Heart left ventricle (tissue), 16 donors: ENCODE data around the gene ADGRL3. TPM values are rescaled to one million over a fixed set of nuclear protein-coding genes. Genes with fewer than 3 reads are reported as not detected.

Experiments
- ATAC-seq, 4 donors: fragments of 200-7000 bp; cut with Tn5 transposase; one replicate each; pipeline ENCODE4 v1.9.1; 2020 to 2022; ENCODE audit warnings: moderate library complexity in 4 of 4, mild to moderate bottlenecking in 3 of 4, moderate number of reproducible peaks in 1 of 4
- DNase-seq, 5 donors: peaks; one replicate each; pipeline ENCODE4 v3.0.0-alpha.2; 2020
- H3K27ac ChIP-seq, 12 donors: fragments of 200-600 bp; sonication (generic) in 4 of 12; one replicate each; pipeline versions ENCODE4 v1.5.0 to v1.8.0; 2016 to 2022; ENCODE audit warnings: mild to moderate bottlenecking in 2 of 12
- H3K27me3 ChIP-seq, 9 donors: fragments of 200-600 bp; sonication (generic) in 2 of 9; one replicate each; pipeline versions ENCODE4 v1.5.1 to v1.8.0; 2016 to 2022; ENCODE audit warnings: mild to moderate bottlenecking in 3 of 9
- H3K36me3 ChIP-seq, 9 donors: fragments of 200-600 bp; sonication (generic) in 2 of 9; one replicate each; pipeline versions ENCODE4 v1.5.0 to v1.8.0; 2018 to 2022; ENCODE audit warnings: mild to moderate bottlenecking in 2 of 9
- H3K4me1 ChIP-seq, 12 donors: fragments of 200-600 bp; sonication (generic) in 4 of 12; one replicate each; pipeline versions ENCODE4 v1.5.0 to v1.8.0; 2016 to 2022; ENCODE audit warnings: mild to moderate bottlenecking in 3 of 12
- H3K4me3 ChIP-seq, 12 donors: fragments of 200-600 bp; sonication (generic) in 4 of 12; one replicate each; pipeline versions ENCODE4 v1.5.0 to v1.8.0; 2017 to 2022; ENCODE audit warnings: mild to moderate bottlenecking in 9 of 12, moderate library complexity in 4 of 12
- H3K9me3 ChIP-seq, 12 donors: fragments of 200-600 bp; sonication (generic) in 4 of 12; one replicate each; pipeline versions ENCODE4 v1.5.0 to v1.8.0; 2016 to 2022; ENCODE audit warnings: mild to moderate bottlenecking in 1 of 12
- POLR2A ChIP-seq, 2 donors: fragments of 450-650 bp; IDR thresholded peaks; one replicate each; pipeline ENCODE4 v1.6.1; 2017; ENCODE audit warnings: antibody characterized with exemption in 2 of 2, mild to moderate bottlenecking in 2 of 2, moderate library complexity in 2 of 2
- WGBS, 4 donors: extraction: QIAGEN DNeasy Blood & Tissue Kit in 2 of 4; methylation state at CpG; one replicate each; pipeline versions ENCODE4 v1.1.5 to v1.1.7; 2013 to 2018; 5-methylcytosine and 5-hydroxymethylcytosine counted together
- intact Hi-C, 10 donors: fragments of 100-400 bp; cut with DNase I; formaldehyde crosslinking; loops; one replicate each; pipeline versions ENCODE4 v1.11.1 to v1.14.2; 2022
- polyA plus RNA-seq, 2 donors: library from polyadenylated mRNA; stranded (reverse); fragments of 200-250 nt; gene quantifications; one replicate each; pipeline ENCODE4 v1.2.3, GENCODE V29; 2013
- total RNA-seq, 9 donors: library from RNA; depleted of rRNA in 2 of 9; stranded (reverse); fragments of >200 nt in 2 of 9; fragmentation: NEBNext Ultra II Directional in 3 of 9; extraction: Animal tissue kit (Norgen Biotek cat#: 25700) in 3 of 9; gene quantifications; one replicate each; pipeline versions ENCODE4 v1.1.0 to v1.2.4, GENCODE V29; 2016 to 2023
- TF ChIP-seq, protein P1 (sequence below), 12 donors: fragments of 200-600 bp; sonication (generic) in 4 of 12; IDR thresholded peaks; one replicate each; pipeline versions ENCODE4 v1.5.0 to v1.8.0; 2018 to 2022; ENCODE audit warnings: antibody characterized with exemption in 12 of 12, mild to moderate bottlenecking in 5 of 12
- donor health status: ischemic (EF 13 %, LVEDD 7.1; RV severe dilation, severe dysfunction).
- donor health status: healthy with polysubstance abuse.
- donor health status: DM: no; HTN: yes; CAD: no.
- donor health status: DM: no; HTN: no; CAD: no.
- donor health status: ischemic (EF 25% LVEDD 6.9; RV normal size, moderate dysfunction).
- donor health status: ischemic (EF 25% LVEDD 5.7; RV mildly dilated, moderate dysfunction).
- donor health status: healthy.
- donor health status: DM: yes; HTN: yes; CAD: no.
- donor health status: ischemic (EF 35%, LVEDD 5.7; RV mildly dilated, moderate dysfunction).
- donor health status: nonischemic (EF 11% LVEDD 7.7; RV severe dilation, severe dysfunction).
- donor health status: DM: yes; HTN: yes; CAD: no.
- donor health status: PGD.
- donor health status: ischemic (EF 29% LVEDD 5.4; RV normal size, mild dysfunction).
- donor health status: nonischemic (EF 23%, LVEDD 6.1; RV moderate dilation, normal function).

The ADGRL3 gene
- total and polyA plus RNA-seq, 11 donors: 0.84 to 24.4 (median 7.6) TPM

DNA sequence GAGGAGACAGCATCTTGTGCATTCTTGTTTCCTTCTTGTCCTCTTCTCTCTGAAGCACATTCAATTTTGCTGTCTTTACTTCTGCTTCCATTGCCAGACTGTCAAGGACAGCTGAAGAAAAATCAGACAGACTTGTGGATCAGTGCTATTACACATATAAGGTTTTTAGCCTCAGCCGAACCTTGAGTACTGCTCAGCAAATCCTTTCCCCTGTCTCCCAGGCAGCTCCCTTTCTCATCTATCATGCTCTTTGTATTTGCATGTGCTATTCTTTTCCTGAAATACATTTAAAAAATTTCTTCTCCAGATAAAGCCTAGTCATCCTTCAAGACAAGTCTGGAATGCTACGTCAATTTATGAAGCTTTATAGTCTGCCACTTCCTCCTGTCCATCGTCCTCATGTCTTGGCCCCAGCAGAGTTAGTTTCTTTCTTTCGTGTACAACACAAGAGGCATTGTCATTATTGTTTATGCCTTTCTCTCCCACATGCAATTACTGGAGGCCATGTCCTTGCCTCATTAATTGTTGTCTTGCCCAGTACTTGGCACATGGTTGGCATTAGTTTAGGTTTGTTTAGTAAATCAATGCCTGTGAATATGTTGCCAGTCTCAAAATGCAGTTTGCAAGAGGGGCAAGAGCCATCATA, 45.1 kb downstream of the ADGRL3 start:
- no peak for TF ChIP-seq POLR2A (IDR thresholded peaks at IDR 0.05)
- TF ChIP-seq, protein P1, sequence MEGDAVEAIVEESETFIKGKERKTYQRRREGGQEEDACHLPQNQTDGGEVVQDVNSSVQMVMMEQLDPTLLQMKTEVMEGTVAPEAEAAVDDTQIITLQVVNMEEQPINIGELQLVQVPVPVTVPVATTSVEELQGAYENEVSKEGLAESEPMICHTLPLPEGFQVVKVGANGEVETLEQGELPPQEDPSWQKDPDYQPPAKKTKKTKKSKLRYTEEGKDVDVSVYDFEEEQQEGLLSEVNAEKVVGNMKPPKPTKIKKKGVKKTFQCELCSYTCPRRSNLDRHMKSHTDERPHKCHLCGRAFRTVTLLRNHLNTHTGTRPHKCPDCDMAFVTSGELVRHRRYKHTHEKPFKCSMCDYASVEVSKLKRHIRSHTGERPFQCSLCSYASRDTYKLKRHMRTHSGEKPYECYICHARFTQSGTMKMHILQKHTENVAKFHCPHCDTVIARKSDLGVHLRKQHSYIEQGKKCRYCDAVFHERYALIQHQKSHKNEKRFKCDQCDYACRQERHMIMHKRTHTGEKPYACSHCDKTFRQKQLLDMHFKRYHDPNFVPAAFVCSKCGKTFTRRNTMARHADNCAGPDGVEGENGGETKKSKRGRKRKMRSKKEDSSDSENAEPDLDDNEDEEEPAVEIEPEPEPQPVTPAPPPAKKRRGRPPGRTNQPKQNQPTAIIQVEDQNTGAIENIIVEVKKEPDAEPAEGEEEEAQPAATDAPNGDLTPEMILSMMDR (IDR thresholded peaks at IDR 0.05): no peak
- 59 to 74% (median 68%) methylated on average over 4 of the region's 4 CpGs for WGBS, 4 donors
- intact Hi-C loops: no loop called here
- ATAC-seq (peak in 1 of 4 donors; percentile 26), DNase-seq (no peak)
- H3K4me1 ChIP-seq: peaks cover 0 to 4% (median 0%) of the 10 kb centered on the region in 12 donors
- no peak overlapping the region for H3K4me3 ChIP-seq
- peak overlapping the region in 1 of 12 donors; percentile 5 for H3K27ac ChIP-seq
- no peaks in the 10 kb centered on the region for H3K9me3 ChIP-seq
- H3K36me3 ChIP-seq: no peaks in the 10 kb centered on the region
- no peaks in the 10 kb centered on the region for H3K27me3 ChIP-seq

GRCh38 chr4:61246034-61246433, 45.9 kb downstream of the ADGRL3 start:
- DNase-seq (peak in 2 of 5 donors; percentile 26 to 30), ATAC-seq (peak in 3 of 4 donors; percentile 45 to 81 (median 68))
- intact Hi-C loops: no loop called here
- Histone ChIP-seq H3K4me3 (no peak overlapping the region), H3K36me3 (no peaks in the 10 kb centered on the region), H3K4me1 (peaks cover 0 to 4% (median 0%) of the 10 kb centered on the region in 12 donors), H3K9me3 (no peaks in the 10 kb centered on the region), H3K27ac (no peak overlapping the region), H3K27me3 (no peaks in the 10 kb centered on the region)
- WGBS, 4 donors: 75 to 86% (median 83%) methylated on average over 1 of the region's 1 CpG
- TF ChIP-seq POLR2A (IDR thresholded peaks at IDR 0.05): no peak

DNA sequence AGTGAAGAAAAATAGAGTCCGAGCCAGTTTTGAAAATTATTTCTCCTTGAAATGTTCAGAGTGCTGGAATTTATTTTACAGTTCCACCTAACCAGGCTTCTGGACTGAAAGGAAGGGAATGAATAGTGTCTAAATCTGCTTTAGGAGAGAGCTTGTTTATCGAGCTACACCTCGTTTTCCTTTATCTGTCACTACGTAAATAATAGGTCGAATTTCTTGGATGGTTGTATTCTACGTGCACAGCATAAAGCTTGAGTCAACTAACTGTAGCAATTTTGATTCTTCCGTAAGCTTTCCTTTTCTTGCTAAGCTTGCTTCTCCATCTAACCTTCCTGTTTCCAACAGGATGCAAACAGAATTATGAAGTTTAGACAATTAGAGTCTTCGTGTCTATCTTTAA, 48.6 kb downstream of the ADGRL3 start:
- Histone ChIP-seq H3K4me3 (no peak overlapping the region), H3K36me3 (no peaks in the 10 kb centered on the region), H3K27me3 (no peaks in the 10 kb centered on the region), H3K4me1 (peaks cover 0 to 4% (median 0%) of the 10 kb centered on the region in 12 donors), H3K27ac (no peak overlapping the region), H3K9me3 (no peaks in the 10 kb centered on the region)
- 72 to 80% (median 75%) methylated on average over 8 of the region's 8 CpGs for WGBS, 4 donors
- no peak for ATAC-seq
- no peak for DNase-seq
- TF ChIP-seq, protein P1 (IDR thresholded peaks at IDR 0.05): no peak
- TF ChIP-seq POLR2A (IDR thresholded peaks at IDR 0.05): no peak
- intact Hi-C loops: no loop called here

GRCh38 chr4:61251129-61251528, 51.0 kb downstream of the ADGRL3 start:
- H3K27ac ChIP-seq: no peak overlapping the region
- H3K4me3 ChIP-seq: no peak overlapping the region
- peaks cover 0 to 2% (median 0%) of the 10 kb centered on the region in 12 donors for H3K4me1 ChIP-seq
- 54 to 83% (median 81%) methylated on average over 3 to 6 of the region's 6 CpGs for WGBS, 4 donors
- H3K27me3 ChIP-seq: no peaks in the 10 kb centered on the region
- ATAC-seq (no peak), DNase-seq (no peak)
- TF ChIP-seq, protein P1 (IDR thresholded peaks at IDR 0.05): no peak
- TF ChIP-seq POLR2A (IDR thresholded peaks at IDR 0.05): no peak
- H3K9me3 ChIP-seq: no peaks in the 10 kb centered on the region
- intact Hi-C loops: no loop called here
- no peaks in the 10 kb centered on the region for H3K36me3 ChIP-seq

DNA sequence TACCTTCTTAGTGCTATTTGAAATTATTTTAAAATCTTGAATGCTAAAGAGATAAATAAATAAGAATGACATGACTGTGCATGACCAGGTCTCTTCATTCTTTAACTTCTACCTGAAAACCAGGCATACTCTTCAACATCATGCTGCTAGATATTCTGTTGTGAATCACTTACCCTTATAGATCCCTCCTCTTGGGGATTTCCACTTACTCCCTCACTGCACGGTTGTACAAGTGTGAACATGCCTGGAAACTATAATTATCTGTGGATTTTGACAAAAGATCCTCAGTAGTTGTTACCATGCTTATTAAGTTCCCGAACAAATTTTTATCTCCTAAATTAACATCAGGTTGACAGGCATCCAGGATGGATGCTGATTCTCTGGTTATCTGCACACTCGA, 54.3 kb downstream of the ADGRL3 start:
- Histone ChIP-seq H3K4me1 (no peaks in the 10 kb centered on the region), H3K27me3 (no peaks in the 10 kb centered on the region), H3K27ac (no peak overlapping the region), H3K4me3 (no peak overlapping the region), H3K36me3 (no peaks in the 10 kb centered on the region), H3K9me3 (no peaks in the 10 kb centered on the region)
- ATAC-seq (no peak), DNase-seq (no peak)
- intact Hi-C loops: no loop called here
- TF ChIP-seq, protein P1 (IDR thresholded peaks at IDR 0.05): no peak
- TF ChIP-seq POLR2A (IDR thresholded peaks at IDR 0.05): no peak
- 63 to 73% (median 65%) methylated on average over 3 of the region's 3 CpGs for WGBS, 4 donors
